Caki2 (cell line): Measurements from ENCODE around the gene MOGAT3. TPM values are rescaled to one million over a fixed set of nuclear protein-coding genes. Genes with fewer than 3 reads are reported as not detected.
"Not testable (repeated sequence)": the region's sequence is repeated elsewhere in the genome, so short reads cannot be mapped to it uniquely, and the experiment has no call there.

Source experiments
- DNase-seq: peaks from one replicate; pipeline ENCODE4 v3.0.0-alpha.2; 2015; ENCODE audit warnings: low read depth
- in situ Hi-C: cut with HindIII; loops from 2 replicates; pipeline ENCODE4 v1.10.0; 2016; ENCODE audit warnings: low sequenced_read_pairs, low pct_unique_long_range_greater_than_20kb, mixed read lengths
- total RNA-seq: library from RNA; depleted of rRNA; stranded (reverse); fragments of >200 nt; shearing (Covaris generic); gene quantifications from 2 replicates; pipeline ENCODE4 v1.2.3, GENCODE V29; 2014; ENCODE audit warnings: low replicate concordance

Gene MOGAT3
- total RNA-seq, 1 experiment from 2014 or later = not detected

GRCh38 chr7:101210143-101210542 lies 9.3 kb upstream of the MOGAT3 start:
- in situ Hi-C loops = no loop called here
- DNase-seq = no peak

GRCh38 chr7:101208794-101209193 lies 8.0 kb upstream of the MOGAT3 start:
- in situ Hi-C loops = no loop called here

GRCh38 chr7:101207459-101207858 lies 6.6 kb upstream of the MOGAT3 start:
- in situ Hi-C loops = no loop called here
- DNase-seq = no peak

More at GRCh38 chr7:101208794-101209193, 8.0 kb upstream of the MOGAT3 start:
- DNase-seq = no peak

GRCh38 chr7:101206665-101207042 lies 5.8 kb upstream of the MOGAT3 start:
- no peak for DNase-seq
- in situ Hi-C loops = no loop called here

- DNase-seq = no peak
- in situ Hi-C loops = no loop called here
These were observed 5.2 kb upstream of the MOGAT3 start for GRCh38 chr7:101205901-101206664.

GRCh38 chr7:101203740-101204738 lies 3.2 kb upstream of the MOGAT3 start:
- not testable (repeated sequence) for DNase-seq

GRCh38 chr7:101202603-101202918 lies 1.7 kb upstream of the MOGAT3 start:
- no peak for DNase-seq
- in situ Hi-C loops = no loop called here

More at GRCh38 chr7:101203740-101204738, 3.2 kb upstream of the MOGAT3 start:
- in situ Hi-C loops = not testable (repeated sequence)

- in situ Hi-C loops = no loop called here
- DNase-seq = no peak
These were observed 1.1 kb upstream of the MOGAT3 start for GRCh38 chr7:101201695-101202602.

- in situ Hi-C loops = no loop called here
- no peak for DNase-seq
These were observed 353 bp downstream of the MOGAT3 start for GRCh38 chr7:101200504-101200861.

GRCh38 chr7:101199522-101199921 lies 1.3 kb downstream of the MOGAT3 start:
- DNase-seq, in situ Hi-C loops: not testable (repeated sequence)

- DNase-seq = no peak
- in situ Hi-C loops = no loop called here
These were observed 2.4 kb downstream of the MOGAT3 start for GRCh38 chr7:101198476-101198875.

- DNase-seq = no peak
- in situ Hi-C loops = no loop called here
These were observed 2.8 kb downstream of the MOGAT3 start for GRCh38 chr7:101197991-101198390.

- in situ Hi-C loops = no loop called here
- DNase-seq = no peak
These were observed 5.0 kb downstream of the MOGAT3 start for GRCh38 chr7:101195884-101196283.

GRCh38 chr7:101189109-101189508 lies 11.7 kb downstream of the MOGAT3 start:
- in situ Hi-C loops = no loop called here
- DNase-seq = no peak

GRCh38 chr7:101186844-101187428 lies 13.9 kb downstream of the MOGAT3 start:
- in situ Hi-C loops = no loop called here
- no peak for DNase-seq

- no peak for DNase-seq
- in situ Hi-C loops = no loop called here
These were observed 14.6 kb downstream of the MOGAT3 start for GRCh38 chr7:101186194-101186593.

- in situ Hi-C loops = no loop called here
- DNase-seq = peak; percentile 43
These were observed 15.5 kb downstream of the MOGAT3 start for GRCh38 chr7:101185258-101185839.
